ENCODE measurements around the gene MMP24. TPM values are rescaled to one million over a fixed set of nuclear protein-coding genes. Genes with fewer than 3 reads are reported as not detected.
"Not testable (repeated sequence)": the region's sequence is repeated elsewhere in the genome, so short reads cannot be mapped to it uniquely, and the experiment has no call there.

The MMP24 gene
- total RNA-seq, 1 experiment from 2014 or later, result not detected

GRCh38 chr20:35181731-35182130 lies 44.8 kb upstream of the MMP24 start:
- ChIA-PET CTCF (no interaction called here), POLR2A (interaction anchor here (1.6 to 2.3 kb wide), 2 partner anchors 9 to 34 kb away, joined by 3 to 5 read pairs; partner anchors contain the start of gene PROCR)
- Mint-ChIP-seq H3K4me3 (ENCODE audit: unreplicated experiment) (no peak overlapping the region), H3K9me3 (ENCODE audit: unreplicated experiment) (no peaks in the 10 kb centered on the region), H3K27ac (ENCODE audit: low read depth, unreplicated experiment) (no peak overlapping the region), H3K4me1 (ENCODE audit: insufficient read depth, unreplicated experiment) (no peaks in the 10 kb centered on the region), H3K27me3 (ENCODE audit: insufficient read depth, unreplicated experiment) (no peaks in the 10 kb centered on the region), H3K36me3 (ENCODE audit: insufficient read depth, unreplicated experiment) (peaks cover 5% of the 10 kb centered on the region)
- TF ChIP-seq, protein P1, sequence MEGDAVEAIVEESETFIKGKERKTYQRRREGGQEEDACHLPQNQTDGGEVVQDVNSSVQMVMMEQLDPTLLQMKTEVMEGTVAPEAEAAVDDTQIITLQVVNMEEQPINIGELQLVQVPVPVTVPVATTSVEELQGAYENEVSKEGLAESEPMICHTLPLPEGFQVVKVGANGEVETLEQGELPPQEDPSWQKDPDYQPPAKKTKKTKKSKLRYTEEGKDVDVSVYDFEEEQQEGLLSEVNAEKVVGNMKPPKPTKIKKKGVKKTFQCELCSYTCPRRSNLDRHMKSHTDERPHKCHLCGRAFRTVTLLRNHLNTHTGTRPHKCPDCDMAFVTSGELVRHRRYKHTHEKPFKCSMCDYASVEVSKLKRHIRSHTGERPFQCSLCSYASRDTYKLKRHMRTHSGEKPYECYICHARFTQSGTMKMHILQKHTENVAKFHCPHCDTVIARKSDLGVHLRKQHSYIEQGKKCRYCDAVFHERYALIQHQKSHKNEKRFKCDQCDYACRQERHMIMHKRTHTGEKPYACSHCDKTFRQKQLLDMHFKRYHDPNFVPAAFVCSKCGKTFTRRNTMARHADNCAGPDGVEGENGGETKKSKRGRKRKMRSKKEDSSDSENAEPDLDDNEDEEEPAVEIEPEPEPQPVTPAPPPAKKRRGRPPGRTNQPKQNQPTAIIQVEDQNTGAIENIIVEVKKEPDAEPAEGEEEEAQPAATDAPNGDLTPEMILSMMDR (IDR thresholded peaks at IDR 0.05; ENCODE audit: unreplicated experiment), result no peak
- intact Hi-C loops (cut with micrococcal nuclease), result no loop called here
- no peak for DNase-seq (ENCODE audit: unreplicated experiment)
- BruUV-seq (replicated peaks), result no TSS peak

DNA sequence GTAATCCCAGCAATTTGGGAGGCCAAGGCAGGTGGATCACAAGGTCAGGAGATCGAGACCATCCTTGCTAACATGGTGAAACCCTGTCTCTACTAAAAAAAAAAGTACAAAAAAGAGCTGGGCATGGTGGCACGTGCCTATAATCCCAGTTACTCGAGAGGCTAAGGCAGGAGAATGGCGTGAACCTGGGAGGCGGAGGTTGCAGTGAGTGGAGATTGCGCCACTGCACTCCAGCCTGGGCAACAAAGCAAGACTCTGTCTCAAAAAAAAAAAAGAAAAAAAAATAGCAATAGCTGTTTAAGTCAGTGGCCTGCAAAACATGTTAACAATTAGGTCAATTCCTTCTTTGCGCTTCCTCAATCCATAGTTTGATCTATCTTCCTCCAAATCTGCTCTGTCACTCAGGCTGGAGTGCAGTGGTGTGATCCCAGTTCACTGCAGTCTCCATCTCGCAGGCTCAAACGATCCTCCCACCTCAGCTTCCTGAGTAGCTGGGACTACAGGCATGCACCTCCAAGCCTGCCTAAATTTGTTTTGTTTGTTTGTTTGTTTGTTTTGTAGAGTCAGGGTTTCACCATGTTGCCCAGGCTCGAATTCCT lies 39.7 kb upstream of the MMP24 start:
- POLR2A ChIA-PET, result not testable (repeated sequence)
- CTCF ChIA-PET, result interaction anchor here (0.9 to 1.8 kb wide), 4 partner anchors 9 to 58 kb away, joined by 3 to 6 read pairs (median 4); no protein-coding TSS in a partner anchor

GRCh38 chr20:35187584-35188190 lies 38.8 kb upstream of the MMP24 start:
- intact Hi-C loops (cut with micrococcal nuclease), result no loop called here
- Mint-ChIP-seq H3K9me3 (ENCODE audit: unreplicated experiment) (no peaks in the 10 kb centered on the region), H3K27me3 (ENCODE audit: insufficient read depth, unreplicated experiment) (no peaks in the 10 kb centered on the region), H3K4me1 (ENCODE audit: insufficient read depth, unreplicated experiment) (no peaks in the 10 kb centered on the region), H3K27ac (ENCODE audit: low read depth, unreplicated experiment) (no peak overlapping the region), H3K4me3 (ENCODE audit: unreplicated experiment) (no peak overlapping the region), H3K36me3 (ENCODE audit: insufficient read depth, unreplicated experiment) (no peaks in the 10 kb centered on the region)
- BruUV-seq (replicated peaks), result no TSS peak
- POLR2A ChIA-PET, result interaction anchor here (0.5 to 0.6 kb wide), 2 partner anchors 125 to 513 kb away, joined by 3 to 4 read pairs; no protein-coding TSS in a partner anchor
- CTCF ChIA-PET, result interaction anchor here (0.9 to 1.8 kb wide), 3 partner anchors 8 to 43 kb away, joined by 3 to 6 read pairs (median 3); no protein-coding TSS in a partner anchor
- TF ChIP-seq, protein P1 (IDR thresholded peaks at IDR 0.05; ENCODE audit: unreplicated experiment), result no peak
- no peak for DNase-seq (ENCODE audit: unreplicated experiment)

More for the DNA sequence above, 39.7 kb upstream of the MMP24 start:
- DNase-seq (ENCODE audit: unreplicated experiment); H3K36me3 Mint-ChIP-seq (ENCODE audit: insufficient read depth, unreplicated experiment); H3K27me3 Mint-ChIP-seq (ENCODE audit: insufficient read depth, unreplicated experiment); BruUV-seq (replicated peaks); H3K9me3 Mint-ChIP-seq (ENCODE audit: unreplicated experiment); H3K4me1 Mint-ChIP-seq (ENCODE audit: insufficient read depth, unreplicated experiment); H3K27ac Mint-ChIP-seq (ENCODE audit: low read depth, unreplicated experiment); H3K4me3 Mint-ChIP-seq (ENCODE audit: unreplicated experiment); intact Hi-C loops (cut with micrococcal nuclease): not testable (repeated sequence)

GRCh38 chr20:35189223-35189622 lies 37.3 kb upstream of the MMP24 start:
- CTCF ChIA-PET; DNase-seq (ENCODE audit: unreplicated experiment); H3K4me3 Mint-ChIP-seq (ENCODE audit: unreplicated experiment): not testable (repeated sequence)

GRCh38 chr20:35190556-35190955 lies 35.9 kb upstream of the MMP24 start:
- peaks cover 15% of the 10 kb centered on the region for H3K9me3 Mint-ChIP-seq (ENCODE audit: unreplicated experiment)
- H3K4me1 Mint-ChIP-seq (ENCODE audit: insufficient read depth, unreplicated experiment), result no peaks in the 10 kb centered on the region
- H3K27ac Mint-ChIP-seq (ENCODE audit: low read depth, unreplicated experiment), result no peak overlapping the region
- no peak overlapping the region for H3K4me3 Mint-ChIP-seq (ENCODE audit: unreplicated experiment)
- ChIA-PET POLR2A (interaction anchor here (1.0 kb wide), 1 partner anchor 73 kb away, joined by 3 read pairs; no protein-coding TSS in a partner anchor), CTCF (interaction anchor here (0.6 to 1.0 kb wide), 3 partner anchors 17 to 248 kb away, joined by 3 to 4 read pairs (median 4); partner anchors contain the start of gene GDF5)
- BruUV-seq (replicated peaks), result no TSS peak
- H3K36me3 Mint-ChIP-seq (ENCODE audit: insufficient read depth, unreplicated experiment), result no peaks in the 10 kb centered on the region
- no peak for DNase-seq (ENCODE audit: unreplicated experiment)
- no peaks in the 10 kb centered on the region for H3K27me3 Mint-ChIP-seq (ENCODE audit: insufficient read depth, unreplicated experiment)
- TF ChIP-seq, protein P1 (IDR thresholded peaks at IDR 0.05; ENCODE audit: unreplicated experiment), result no peak
- intact Hi-C loops (cut with micrococcal nuclease), result no loop called here

More at GRCh38 chr20:35189223-35189622, 37.3 kb upstream of the MMP24 start:
- H3K27ac Mint-ChIP-seq (ENCODE audit: low read depth, unreplicated experiment); H3K4me1 Mint-ChIP-seq (ENCODE audit: insufficient read depth, unreplicated experiment); intact Hi-C loops (cut with micrococcal nuclease); H3K27me3 Mint-ChIP-seq (ENCODE audit: insufficient read depth, unreplicated experiment); BruUV-seq (replicated peaks); H3K9me3 Mint-ChIP-seq (ENCODE audit: unreplicated experiment); H3K36me3 Mint-ChIP-seq (ENCODE audit: insufficient read depth, unreplicated experiment); POLR2A ChIA-PET: not testable (repeated sequence)
